Endothelial cell of umbilical vein (primary cell): Measurements from ENCODE around the gene TMEM209. TPM values are rescaled to one million over a fixed set of nuclear protein-coding genes. Genes with fewer than 3 reads are reported as not detected.

ENCODE experiments used
- BruUV-seq: library from RNA; stranded (reverse); fragments of 400-500 nt; replicated peaks from 2 replicates; lab custom pipeline; 2021; lab: Mats Ljungman, UMichigan
- CTCF ChIA-PET: fragments of 300-600, 350-600 bp; sonication (Branson Sonifier 250); formaldehyde crosslinking; loops from one replicate; lab custom pipeline; 2021; ENCODE audit warnings: antibody characterized with exemption, inconsistent platforms; lab: Charles Lee
- POLR2A ChIA-PET: fragments of 300-600, 350-600 bp; sonication (Branson Sonifier 250); formaldehyde crosslinking; loops from one replicate; lab custom pipeline; 2021; ENCODE audit warnings: antibody characterized with exemption, inconsistent platforms; lab: Charles Lee
- DNase-seq: peaks from one replicate; pipeline ENCODE4 v3.0.0-alpha.2; 2011; ENCODE audit warnings: low read depth, low spot score
- FAIRE-seq: peaks from 2 replicates; lab custom pipeline; 2011; peaks lifted over from hg19 to GRCh38; lab: Jason Lieb, UNC
- H2AFZ ChIP-seq: 2 replicates; pipeline ENCODE4 v1.6.0; 2012; ENCODE audit warnings: low read depth, low read length, control low read depth, inconsistent platforms
- H3K27ac ChIP-seq: 2 replicates; pipeline ENCODE4 v1.5.1; 2011; ENCODE audit warnings: low read depth, mild to moderate bottlenecking, control low read depth, low read length, moderate library complexity; ENCODE audit not compliant: insufficient read depth
- H3K27me3 ChIP-seq, 2 experiments: 2 replicates each; pipeline versions ENCODE4 v1.6.0 to v1.6.1; 2011; ENCODE audit warnings: low read length in 2 of 2, mixed read lengths in 1 of 2; ENCODE audit not compliant: control insufficient read depth in 2 of 2, insufficient read depth in 2 of 2
- H3K36me3 ChIP-seq, 2 experiments: 2 replicates in 1 of 2; 3 replicates in 1 of 2; pipeline ENCODE4 v1.5.1; 2011; ENCODE audit warnings: low read length in 2 of 2, mild to moderate bottlenecking in 1 of 2, moderate library complexity in 1 of 2; ENCODE audit not compliant: control insufficient read depth in 2 of 2, insufficient read depth in 2 of 2; ENCODE audit errors: extremely low read depth in 1 of 2
- H3K4me1 ChIP-seq: 3 replicates; pipeline ENCODE4 v1.5.1; 2011; ENCODE audit warnings: mild to moderate bottlenecking, low read length; ENCODE audit not compliant: control insufficient read depth, insufficient read depth; ENCODE audit errors: extremely low read depth
- H3K4me2 ChIP-seq: 2 replicates; pipeline ENCODE4 v1.6.1; 2011; ENCODE audit warnings: low read length, control low read depth, mixed read lengths; ENCODE audit not compliant: insufficient read depth
- H3K4me3 ChIP-seq, 3 experiments: fragments of 200-600 bp in 1 of 3; sonication (generic), shearing (Covaris generic) in 1 of 3; replicated peaks in 1 of 3; 2 replicates each; pipeline ENCODE4 v1.5.1; 2011 to 2016; ENCODE audit warnings: control low read depth in 3 of 3, low read length in 3 of 3, mild to moderate bottlenecking in 2 of 3, inconsistent platforms in 1 of 3, low read depth in 1 of 3, moderate library complexity in 1 of 3; ENCODE audit not compliant: insufficient read depth in 1 of 3
- H3K79me2 ChIP-seq: 2 replicates; pipeline ENCODE4 v1.6.0; 2012; ENCODE audit warnings: low read length, inconsistent platforms; ENCODE audit not compliant: control insufficient read depth, insufficient read depth
- H3K9ac ChIP-seq: replicated peaks from 2 replicates; pipeline ENCODE3; 2011; ENCODE audit warnings: low read length, control low read depth; ENCODE audit not compliant: insufficient read depth; ENCODE audit errors: extremely low read depth
- H3K9me1 ChIP-seq: replicated peaks from 3 replicates; pipeline ENCODE4 v1.6.0; 2011; ENCODE audit warnings: mild to moderate bottlenecking, low read length; ENCODE audit not compliant: control insufficient read depth, insufficient read depth; ENCODE audit errors: extremely low read depth
- H3K9me3 ChIP-seq: replicated peaks from 2 replicates; pipeline ENCODE4 v1.5.1; 2012; ENCODE audit warnings: low read length, inconsistent platforms; ENCODE audit not compliant: control insufficient read depth, insufficient read depth
- H4K20me1 ChIP-seq: replicated peaks from 2 replicates; pipeline ENCODE3; 2011; ENCODE audit warnings: mild to moderate bottlenecking, low read length; ENCODE audit not compliant: control insufficient read depth, insufficient read depth; ENCODE audit errors: extremely low read depth
- EZH2 ChIP-seq: IDR thresholded peaks from 2 replicates; pipeline ENCODE4 v1.6.1; 2012; ENCODE audit warnings: borderline replicate concordance, low read depth, mild to moderate bottlenecking, moderate library complexity, low read length, inconsistent platforms; ENCODE audit not compliant: severe bottlenecking
- FOS ChIP-seq: IDR thresholded peaks from 2 replicates; pipeline ENCODE4 v1.6.1; 2011; ENCODE audit warnings: mild to moderate bottlenecking, low read length, moderate library complexity, borderline replicate concordance; ENCODE audit not compliant: insufficient read depth
- GATA2 ChIP-seq: IDR thresholded peaks from 2 replicates; pipeline ENCODE4 v1.7.0; 2011; ENCODE audit warnings: low read depth, mild to moderate bottlenecking, moderate library complexity, mixed read lengths, low read length; ENCODE audit not compliant: insufficient read length, insufficient read depth
- JUN ChIP-seq: IDR thresholded peaks from 2 replicates; pipeline ENCODE4 v1.6.1; 2011; ENCODE audit warnings: borderline replicate concordance, low read depth; ENCODE audit not compliant: insufficient read length, insufficient read depth
- MAX ChIP-seq: IDR thresholded peaks from 2 replicates; pipeline ENCODE4 v1.6.1; 2011; ENCODE audit not compliant: insufficient read depth, insufficient read length
- MYC ChIP-seq: IDR thresholded peaks from one replicate; pipeline ENCODE4 v1.6.1; 2011; ENCODE audit warnings: mild to moderate bottlenecking, low read depth, low read length
- POLR2A ChIP-seq: IDR thresholded peaks from 2 replicates; pipeline ENCODE4 v1.6.1; 2012; ENCODE audit warnings: low read depth, mild to moderate bottlenecking, control low read depth, low read length
- POLR2AphosphoS5 ChIP-seq: IDR thresholded peaks from 2 replicates; pipeline ENCODE4 v1.6.1; 2012; ENCODE audit warnings: low read depth, mild to moderate bottlenecking, control low read depth, low read length, moderate library complexity; ENCODE audit not compliant: insufficient read depth
- dilution Hi-C: fragments of 300-500 bp; cut with MboI; formaldehyde crosslinking; loops from one replicate; pipeline ENCODE4 v1.15.0; 2019; ENCODE audit warnings: low sequenced_read_pairs; ENCODE audit not compliant: extremely low pct_ligation_motif_present
- intact Hi-C: fragments of 100-400 bp; cut with micrococcal nuclease; formaldehyde crosslinking; loops from one replicate; pipeline ENCODE4 v1.10.0; 2022
- polyA plus RNA-seq, 4 experiments: library from polyadenylated mRNA; depleted of rRNA in 3 of 4; stranded (reverse) in 3 of 4; unstranded in 1 of 4; fragments of >200 nt; gene quantifications; 2 replicates each; pipeline versions ENCODE4 v1.2.1 to v1.2.3, GENCODE V29; 2011 to 2012; ENCODE audit warnings: missing spikeins in 1 of 4
- total RNA-seq: library from RNA; stranded (reverse); gene quantifications from 2 replicates; pipeline ENCODE4 v1.2.3, GENCODE V29; 2021
- TF ChIP-seq, protein P1 (sequence below), 2 donors: IDR thresholded peaks; 1 replicate in 1 of 2; 2 replicates in 1 of 2; pipeline ENCODE4 v1.5.1; 2011; ENCODE audit warnings: low read length in 2 of 2, mild to moderate bottlenecking in 2 of 2, moderate library complexity in 2 of 2, control low read depth in 1 of 2, inconsistent platforms in 1 of 2, low read depth in 1 of 2; ENCODE audit not compliant: insufficient read depth in 1 of 2; ENCODE audit errors: extremely low read depth in 1 of 2

The TMEM209 gene
- total and polyA plus RNA-seq, 2 donors (not counting 3 experiments of a cell fraction or from before 2014, with no cell fraction given) = 13.0 to 16.6 TPM

- Histone ChIP-seq H3K4me1 (peaks cover 6% of the 10 kb centered on the region), H3K9me3 (no peaks in the 10 kb centered on the region), H3K27me3 (no peaks in the 10 kb centered on the region), H4K20me1 (no peaks in the 10 kb centered on the region), H2AFZ (no peak overlapping the region), H3K9ac (no peak overlapping the region), H3K79me2 (no peaks in the 10 kb centered on the region), H3K4me2 (no peak overlapping the region), H3K27ac (no peak overlapping the region), H3K9me1 (no peaks in the 10 kb centered on the region), H3K4me3 (no peak overlapping the region), H3K36me3 (no peaks in the 10 kb centered on the region)
- TF ChIP-seq GATA2 = no peak
- no peak for TF ChIP-seq POLR2AphosphoS5
- TF ChIP-seq, protein P1, sequence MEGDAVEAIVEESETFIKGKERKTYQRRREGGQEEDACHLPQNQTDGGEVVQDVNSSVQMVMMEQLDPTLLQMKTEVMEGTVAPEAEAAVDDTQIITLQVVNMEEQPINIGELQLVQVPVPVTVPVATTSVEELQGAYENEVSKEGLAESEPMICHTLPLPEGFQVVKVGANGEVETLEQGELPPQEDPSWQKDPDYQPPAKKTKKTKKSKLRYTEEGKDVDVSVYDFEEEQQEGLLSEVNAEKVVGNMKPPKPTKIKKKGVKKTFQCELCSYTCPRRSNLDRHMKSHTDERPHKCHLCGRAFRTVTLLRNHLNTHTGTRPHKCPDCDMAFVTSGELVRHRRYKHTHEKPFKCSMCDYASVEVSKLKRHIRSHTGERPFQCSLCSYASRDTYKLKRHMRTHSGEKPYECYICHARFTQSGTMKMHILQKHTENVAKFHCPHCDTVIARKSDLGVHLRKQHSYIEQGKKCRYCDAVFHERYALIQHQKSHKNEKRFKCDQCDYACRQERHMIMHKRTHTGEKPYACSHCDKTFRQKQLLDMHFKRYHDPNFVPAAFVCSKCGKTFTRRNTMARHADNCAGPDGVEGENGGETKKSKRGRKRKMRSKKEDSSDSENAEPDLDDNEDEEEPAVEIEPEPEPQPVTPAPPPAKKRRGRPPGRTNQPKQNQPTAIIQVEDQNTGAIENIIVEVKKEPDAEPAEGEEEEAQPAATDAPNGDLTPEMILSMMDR (IDR thresholded peaks at IDR 0.05; ENCODE audit: extremely low read depth in 1 of 2, insufficient read depth in 1 of 2, low read depth in 1 of 2, low read length in 2 of 2) = no peak
- TF ChIP-seq EZH2 = no peak
- TF ChIP-seq FOS = no peak
- TF ChIP-seq MAX = no peak
- no peak for TF ChIP-seq JUN
- TF ChIP-seq MYC = no peak
- no peak for TF ChIP-seq POLR2A
- intact Hi-C loops (loop anchor here (5.0 kb wide), 1 partner anchor 1317 kb away; no protein-coding TSS in a partner anchor), dilution Hi-C loops (no loop called here)
- no peak for FAIRE-seq
- no peak for DNase-seq
- ChIA-PET POLR2A (no interaction called here), CTCF (no interaction called here)
- BruUV-seq = no TSS peak
These were observed 60.7 kb downstream of the TMEM209 start for GRCh38 chr7:130144312-130145171.
